SHP77 (cell line): ENCODE data around the gene LDLRAD4.

Source experiments
- DNase-seq, 2 experiments: peaks; one replicate each; lab custom pipeline; 2025; lab: John Stamatoyannopoulos, UW

Gene LDLRAD4

GRCh38 chr18:13406736-13407135, 188.2 kb downstream of the LDLRAD4 start:
- no peak for DNase-seq

GRCh38 chr18:13407484-13407883, 188.9 kb downstream of the LDLRAD4 start:
- DNase-seq, result no peak

GRCh38 chr18:13409026-13409425, 190.5 kb downstream of the LDLRAD4 start:
- DNase-seq, result no peak

- no peak for DNase-seq
Measured at GRCh38 chr18:13409997-13410396, 191.4 kb downstream of the LDLRAD4 start.

GRCh38 chr18:13410471-13410870, 191.9 kb downstream of the LDLRAD4 start:
- DNase-seq, result no peak

GRCh38 chr18:13412017-13412416, 193.5 kb downstream of the LDLRAD4 start:
- no peak for DNase-seq

- DNase-seq, result no peak
Measured at GRCh38 chr18:13412901-13413300, 194.3 kb downstream of the LDLRAD4 start.

- no peak for DNase-seq
Measured at GRCh38 chr18:13414102-13414501, 195.5 kb downstream of the LDLRAD4 start.

- no peak for DNase-seq
Measured at GRCh38 chr18:13414521-13414920, 196.0 kb downstream of the LDLRAD4 start.

GRCh38 chr18:13415736-13416135, 197.2 kb downstream of the LDLRAD4 start:
- DNase-seq, result no peak

- DNase-seq, result no peak
Measured at GRCh38 chr18:13416208-13416607, 197.6 kb downstream of the LDLRAD4 start.

GRCh38 chr18:13416848-13417247, 198.3 kb downstream of the LDLRAD4 start:
- no peak for DNase-seq

GRCh38 chr18:13418013-13418710, 199.6 kb downstream of the LDLRAD4 start:
- DNase-seq, result no peak

GRCh38 chr18:13420969-13421686, 202.6 kb downstream of the LDLRAD4 start:
- DNase-seq, result no peak

GRCh38 chr18:13422541-13423147, 204.1 kb downstream of the LDLRAD4 start:
- DNase-seq, result no peak

- DNase-seq, result no peak
Measured at GRCh38 chr18:13423352-13423751, 204.8 kb downstream of the LDLRAD4 start.

GRCh38 chr18:13424363-13424762, 205.8 kb downstream of the LDLRAD4 start:
- DNase-seq, result no peak

GRCh38 chr18:13425357-13426091, 207.0 kb downstream of the LDLRAD4 start:
- no peak for DNase-seq

- no peak for DNase-seq
Measured at GRCh38 chr18:13427354-13427753, 208.8 kb downstream of the LDLRAD4 start.

GRCh38 chr18:13428319-13428718, 209.8 kb downstream of the LDLRAD4 start:
- DNase-seq, result no peak

- DNase-seq, result no peak
Measured at GRCh38 chr18:13429016-13429415, 210.5 kb downstream of the LDLRAD4 start.

GRCh38 chr18:13429884-13430510, 211.4 kb downstream of the LDLRAD4 start:
- no peak for DNase-seq
